ENCODE measurements around the gene ALDH3A1. TPM values are rescaled to one million over a fixed set of nuclear protein-coding genes. Genes with fewer than 3 reads are reported as not detected.

The ALDH3A1 gene
- total RNA-seq, 2 donors from 2014 or later = 0.42 to 0.44 TPM

DNA sequence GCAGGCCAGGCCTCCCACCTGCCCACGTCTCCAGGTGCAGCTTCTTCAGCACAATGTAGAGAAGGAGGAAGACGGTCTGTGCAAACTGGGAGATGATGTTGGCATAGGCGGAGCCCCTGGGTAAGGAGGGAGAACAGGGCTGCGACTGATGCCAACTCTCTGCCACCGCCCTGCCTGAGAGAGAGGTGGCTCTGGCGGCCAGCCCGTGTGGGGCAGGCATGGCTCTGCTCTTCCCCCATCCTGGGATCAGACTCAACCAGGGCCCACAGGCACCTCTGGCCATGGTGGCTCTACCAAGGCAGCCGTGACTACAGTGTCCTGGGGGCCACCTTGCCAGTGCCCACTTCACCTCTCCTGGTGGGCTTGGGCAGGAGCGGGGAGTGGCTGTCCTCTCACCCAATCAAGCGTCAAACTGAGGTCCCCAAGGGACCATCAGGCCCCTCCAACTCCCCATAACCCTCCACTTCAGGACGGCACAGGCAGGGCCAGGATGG lies 40.3 kb downstream of the ALDH3A1 start:
- Histone ChIP-seq H3K27ac (ENCODE audit: low read depth, low read length) (no peak overlapping the region), H3K4me1 (ENCODE audit: control insufficient read depth, insufficient read depth, low read length) (peaks cover 8% of the 10 kb centered on the region), H3K36me3 (ENCODE audit: control insufficient read depth, insufficient read depth, low read length) (no peaks in the 10 kb centered on the region), H3K27me3 (ENCODE audit: control insufficient read depth, insufficient read depth, low read length, poor library complexity, severe bottlenecking) (no peaks in the 10 kb centered on the region), H3K9ac (ENCODE audit: extremely low read depth, low read length, poor library complexity, severe bottlenecking) (no peak overlapping the region), H3K4me3 (ENCODE audit: low read length) (no peak overlapping the region), H3K9me3 (ENCODE audit: control insufficient read depth, low read length) (no peaks in the 10 kb centered on the region)
- H3K4me1 Mint-ChIP-seq = peaks cover 16% of the 10 kb centered on the region
- peak; percentile 42 for DNase-seq
- no peaks in the 10 kb centered on the region for H3K9me3 Mint-ChIP-seq
- H3K4me3 Mint-ChIP-seq = no peak overlapping the region
- no peak for TF ChIP-seq CTCF (conservative IDR thresholded peaks at IDR 0.05)
- no peak overlapping the region for H3K27ac Mint-ChIP-seq
- H3K27me3 Mint-ChIP-seq (ENCODE audit: insufficient read depth) = no peaks in the 10 kb centered on the region
- 92 to 94% methylated on average over 5 to 11 of the region's 11 CpGs for WGBS, 2 experiments (ENCODE audit: insufficient coverage in 1 of 2, insufficient read length in 1 of 2)
- H3K36me3 Mint-ChIP-seq (ENCODE audit: low read depth) = no peaks in the 10 kb centered on the region

DNA sequence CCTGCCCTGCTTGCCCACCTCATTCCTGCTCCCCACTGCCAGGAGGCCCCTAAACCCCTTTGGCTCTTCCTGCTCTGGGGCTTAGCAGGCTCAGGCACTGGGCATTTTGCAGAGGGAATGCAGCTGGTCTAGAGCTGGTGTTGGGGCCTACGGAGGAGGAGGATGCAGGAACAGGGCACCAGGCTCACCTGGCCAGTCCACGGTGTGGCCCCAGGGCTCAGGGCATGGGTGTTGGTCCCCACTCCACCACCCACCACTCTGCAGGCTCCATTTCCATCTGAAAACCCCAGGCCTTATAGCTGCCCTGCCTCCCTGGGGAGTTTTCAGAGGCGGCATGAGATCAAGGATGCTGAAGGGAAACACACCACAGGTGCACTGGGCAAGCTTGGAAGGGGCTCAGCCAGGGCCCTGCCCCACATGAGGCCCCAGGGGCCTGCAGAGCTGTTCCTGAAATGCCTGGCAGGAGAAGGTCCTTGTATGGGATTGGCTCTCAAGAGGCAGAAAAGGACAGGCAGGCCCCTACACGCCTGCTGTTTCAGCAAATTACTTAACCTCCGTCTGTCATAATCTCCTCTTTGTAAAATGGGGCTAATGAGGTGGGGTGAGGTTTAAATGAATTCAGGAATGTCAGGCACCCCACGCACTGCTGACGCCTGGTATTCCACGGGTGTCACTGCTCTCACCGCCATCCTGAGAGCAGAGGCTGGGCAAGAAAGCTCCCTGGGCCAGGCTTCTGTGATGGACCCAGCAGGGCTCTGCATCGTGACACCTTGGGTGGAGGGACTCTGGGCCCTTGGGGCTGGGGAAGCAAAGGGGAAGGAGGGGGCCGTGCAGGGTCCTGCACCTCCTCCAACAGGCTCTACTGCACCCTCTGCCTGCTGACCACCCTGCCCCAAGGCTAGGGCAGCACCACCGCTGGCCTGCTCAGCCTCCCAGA lies 41.0 kb downstream of the ALDH3A1 start:
- H3K9ac ChIP-seq (ENCODE audit: extremely low read depth, low read length, poor library complexity, severe bottlenecking) = no peak overlapping the region
- no peaks in the 10 kb centered on the region for H3K27me3 Mint-ChIP-seq (ENCODE audit: insufficient read depth)
- H3K4me1 ChIP-seq (ENCODE audit: control insufficient read depth, insufficient read depth, low read length) = peaks cover 8% of the 10 kb centered on the region
- no peaks in the 10 kb centered on the region for H3K27me3 ChIP-seq (ENCODE audit: control insufficient read depth, insufficient read depth, low read length, poor library complexity, severe bottlenecking)
- H3K4me1 Mint-ChIP-seq = peaks cover 16% of the 10 kb centered on the region
- TF ChIP-seq CTCF (conservative IDR thresholded peaks at IDR 0.05) = no peak
- H3K4me3 ChIP-seq (ENCODE audit: low read length) = no peak overlapping the region
- DNase-seq = peak; percentile 67
- no peaks in the 10 kb centered on the region for H3K9me3 Mint-ChIP-seq
- no peak overlapping the region for H3K27ac ChIP-seq (ENCODE audit: low read depth, low read length)
- 88% methylated on average over 4 to 11 of the region's 12 CpGs for WGBS, 2 experiments (ENCODE audit: insufficient coverage in 1 of 2, insufficient read length in 1 of 2)
- no peak overlapping the region for H3K4me3 Mint-ChIP-seq
- no peaks in the 10 kb centered on the region for H3K36me3 ChIP-seq (ENCODE audit: control insufficient read depth, insufficient read depth, low read length)
- no peaks in the 10 kb centered on the region for H3K36me3 Mint-ChIP-seq (ENCODE audit: low read depth)
- no peaks in the 10 kb centered on the region for H3K9me3 ChIP-seq (ENCODE audit: control insufficient read depth, low read length)
- no peak overlapping the region for H3K27ac Mint-ChIP-seq

DNA sequence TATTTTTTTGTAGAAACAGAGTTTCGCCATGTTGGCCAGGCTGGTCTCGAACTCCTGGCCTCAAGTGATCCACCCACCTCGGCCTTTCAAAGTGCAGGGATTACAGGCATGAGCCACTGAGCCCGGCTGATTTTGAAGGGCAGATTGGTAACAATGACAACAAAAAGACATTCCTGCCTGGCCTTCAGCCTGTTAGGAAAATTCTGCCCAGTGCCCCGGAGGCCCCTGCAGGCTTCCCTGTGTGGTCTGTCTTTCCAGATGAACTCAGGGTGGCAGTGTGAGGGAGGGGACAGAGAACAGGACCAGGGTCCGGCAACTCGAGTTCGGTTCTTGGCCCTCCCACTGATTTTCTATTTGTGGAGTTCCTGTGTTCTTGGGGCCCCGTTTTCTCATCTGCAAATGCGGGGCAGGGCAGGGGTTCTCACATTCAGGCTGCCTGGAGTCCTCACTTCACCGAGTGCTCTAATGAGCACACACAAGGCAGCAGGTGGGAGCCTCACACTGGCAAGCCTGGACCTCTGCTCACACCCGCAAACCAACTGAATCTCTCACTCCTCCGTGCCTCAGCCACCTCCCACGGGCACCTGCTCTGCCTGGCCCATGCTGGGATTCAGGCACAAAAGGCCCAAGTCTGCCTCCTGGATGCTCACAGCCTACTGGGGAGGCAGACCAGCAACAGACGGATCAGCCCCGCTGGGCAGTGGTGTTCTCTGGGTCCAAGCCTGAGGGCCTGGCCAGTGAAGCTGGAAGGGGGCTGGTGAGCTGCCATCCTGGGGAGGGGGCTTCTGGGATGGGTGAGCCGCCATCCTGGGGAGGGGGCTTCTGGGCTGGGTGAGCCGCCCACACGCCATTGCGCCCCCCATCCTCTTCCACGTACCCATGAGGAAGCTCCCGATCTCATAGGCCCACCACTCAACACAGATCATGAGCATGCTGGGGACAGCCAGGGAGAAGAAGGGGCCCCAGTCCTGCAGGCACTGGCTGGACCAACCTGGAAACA lies 42.0 kb downstream of the ALDH3A1 start:
- H3K27me3 Mint-ChIP-seq (ENCODE audit: insufficient read depth) = no peaks in the 10 kb centered on the region
- no peaks in the 10 kb centered on the region for H3K36me3 Mint-ChIP-seq (ENCODE audit: low read depth)
- peak; percentile 69 for DNase-seq
- peaks cover 8% of the 10 kb centered on the region for H3K4me1 ChIP-seq (ENCODE audit: control insufficient read depth, insufficient read depth, low read length)
- peak overlapping the region; percentile 49 for H3K27ac ChIP-seq (ENCODE audit: low read depth, low read length)
- no peak overlapping the region for H3K9ac ChIP-seq (ENCODE audit: extremely low read depth, low read length, poor library complexity, severe bottlenecking)
- no peak overlapping the region for H3K4me3 Mint-ChIP-seq
- H3K4me1 Mint-ChIP-seq = peaks cover 16% of the 10 kb centered on the region
- H3K4me3 ChIP-seq (ENCODE audit: low read length) = no peak overlapping the region
- no peaks in the 10 kb centered on the region for H3K9me3 Mint-ChIP-seq
- H3K36me3 ChIP-seq (ENCODE audit: control insufficient read depth, insufficient read depth, low read length) = no peaks in the 10 kb centered on the region
- no peak for TF ChIP-seq CTCF (conservative IDR thresholded peaks at IDR 0.05)
- H3K27me3 ChIP-seq (ENCODE audit: control insufficient read depth, insufficient read depth, low read length, poor library complexity, severe bottlenecking) = no peaks in the 10 kb centered on the region
- no peaks in the 10 kb centered on the region for H3K9me3 ChIP-seq (ENCODE audit: control insufficient read depth, low read length)
- WGBS, 2 experiments (ENCODE audit: insufficient coverage in 1 of 2, insufficient read length in 1 of 2) = 83 to 84% methylated on average over 16 to 22 of the region's 22 CpGs
- H3K27ac Mint-ChIP-seq = no peak overlapping the region
